Measurements from ENCODE around the gene CACNA1B.

Gene CACNA1B

GRCh38 chr9:138101444-138102234, 224.1 kb downstream of the CACNA1B start:
- H3K9me3 ChIP-seq (replicated peaks; ENCODE audit: insufficient read depth, low read length) = no peaks in the 10 kb centered on the region
- no peaks in the 10 kb centered on the region for H3K9me2 ChIP-seq (replicated peaks; ENCODE audit: insufficient read depth, low read length)
- H3K36me3 ChIP-seq (replicated peaks; ENCODE audit: insufficient read depth, low read length) = no peaks in the 10 kb centered on the region
- TF ChIP-seq CTCF (IDR thresholded peaks at IDR 0.05; ENCODE audit: low read length) (no peak), EZH2 (optimal IDR thresholded peaks at IDR 0.05; ENCODE audit: low read depth, low read length) (no peak), EZH2phosphoT487 (IDR thresholded peaks at IDR 0.05; ENCODE audit: low read length) (no peak)
- no peaks in the 10 kb centered on the region for H3F3A ChIP-seq (ENCODE audit: insufficient read depth, low read length)
- H4K20me1 ChIP-seq (ENCODE audit: insufficient read depth, low read length) = no peaks in the 10 kb centered on the region
- no peak overlapping the region for H2AFZ ChIP-seq (ENCODE audit: low read length)
- H3K9ac ChIP-seq (ENCODE audit: low read length) = no peak overlapping the region
- H3K79me2 ChIP-seq (ENCODE audit: low read length) = no peaks in the 10 kb centered on the region
- H3K4me3 ChIP-seq (ENCODE audit: low read length) = no peak overlapping the region
- H3K27me3 ChIP-seq (replicated peaks; ENCODE audit: insufficient read depth, low read length) = peaks cover 67% of the 10 kb centered on the region
- no peak for DNase-seq
- no peak overlapping the region for H3K27ac ChIP-seq (ENCODE audit: low read length)
- H3K4me1 ChIP-seq (ENCODE audit: low read length) = no peaks in the 10 kb centered on the region
- no peak overlapping the region for H3K4me2 ChIP-seq (ENCODE audit: low read depth, low read length)

GRCh38 chr9:138102246-138103051, 224.9 kb downstream of the CACNA1B start:
- no peaks in the 10 kb centered on the region for H3F3A ChIP-seq (ENCODE audit: insufficient read depth, low read length)
- H3K36me3 ChIP-seq (replicated peaks; ENCODE audit: insufficient read depth, low read length) = no peaks in the 10 kb centered on the region
- H4K20me1 ChIP-seq (ENCODE audit: insufficient read depth, low read length) = no peaks in the 10 kb centered on the region
- no peak overlapping the region for H3K27ac ChIP-seq (ENCODE audit: low read length)
- no peak for DNase-seq
- no peak overlapping the region for H3K4me3 ChIP-seq (ENCODE audit: low read length)
- H3K4me2 ChIP-seq (ENCODE audit: low read depth, low read length) = no peak overlapping the region
- TF ChIP-seq EZH2 (optimal IDR thresholded peaks at IDR 0.05; ENCODE audit: low read depth, low read length) (no peak), CTCF (IDR thresholded peaks at IDR 0.05; ENCODE audit: low read length) (no peak), EZH2phosphoT487 (IDR thresholded peaks at IDR 0.05; ENCODE audit: low read length) (no peak)
- no peaks in the 10 kb centered on the region for H3K4me1 ChIP-seq (ENCODE audit: low read length)
- no peaks in the 10 kb centered on the region for H3K9me2 ChIP-seq (replicated peaks; ENCODE audit: insufficient read depth, low read length)
- H3K9me3 ChIP-seq (replicated peaks; ENCODE audit: insufficient read depth, low read length) = no peaks in the 10 kb centered on the region
- H3K9ac ChIP-seq (ENCODE audit: low read length) = no peak overlapping the region
- no peak overlapping the region for H2AFZ ChIP-seq (ENCODE audit: low read length)
- no peaks in the 10 kb centered on the region for H3K79me2 ChIP-seq (ENCODE audit: low read length)
- peaks cover 64% of the 10 kb centered on the region for H3K27me3 ChIP-seq (replicated peaks; ENCODE audit: insufficient read depth, low read length)

GRCh38 chr9:138103111-138103848, 225.7 kb downstream of the CACNA1B start:
- no peaks in the 10 kb centered on the region for H3K79me2 ChIP-seq (ENCODE audit: low read length)
- no peak overlapping the region for H3K4me3 ChIP-seq (ENCODE audit: low read length)
- H2AFZ ChIP-seq (ENCODE audit: low read length) = no peak overlapping the region
- H3K9me3 ChIP-seq (replicated peaks; ENCODE audit: insufficient read depth, low read length) = no peaks in the 10 kb centered on the region
- no peaks in the 10 kb centered on the region for H3F3A ChIP-seq (ENCODE audit: insufficient read depth, low read length)
- TF ChIP-seq EZH2 (optimal IDR thresholded peaks at IDR 0.05; ENCODE audit: low read depth, low read length) = no peak
- no peak for TF ChIP-seq EZH2phosphoT487 (IDR thresholded peaks at IDR 0.05; ENCODE audit: low read length)
- no peak for TF ChIP-seq CTCF (IDR thresholded peaks at IDR 0.05; ENCODE audit: low read length)
- no peak overlapping the region for H3K9ac ChIP-seq (ENCODE audit: low read length)
- H3K36me3 ChIP-seq (replicated peaks; ENCODE audit: insufficient read depth, low read length) = no peaks in the 10 kb centered on the region
- H4K20me1 ChIP-seq (ENCODE audit: insufficient read depth, low read length) = no peaks in the 10 kb centered on the region
- DNase-seq = no peak
- peaks cover 64% of the 10 kb centered on the region for H3K27me3 ChIP-seq (replicated peaks; ENCODE audit: insufficient read depth, low read length)
- no peaks in the 10 kb centered on the region for H3K4me1 ChIP-seq (ENCODE audit: low read length)
- H3K27ac ChIP-seq (ENCODE audit: low read length) = no peak overlapping the region
- no peak overlapping the region for H3K4me2 ChIP-seq (ENCODE audit: low read depth, low read length)
- no peaks in the 10 kb centered on the region for H3K9me2 ChIP-seq (replicated peaks; ENCODE audit: insufficient read depth, low read length)
